NCI-H2107 treated with DMSO at 0.1 percent for 48 hours (cell line): ENCODE results near the gene SLC39A7.

ENCODE experiments used
- DNase-seq: peaks from one replicate; lab custom pipeline; 2025; ENCODE audit not compliant: unreplicated experiment; lab: John Stamatoyannopoulos, UW

SLC39A7 gene

GRCh38 chr6:33204415-33205190 is 3.9 kb downstream of the SLC39A7 start, which contains the start of gene HSD17B8:
Gene HSD17B8 (plus strand): TSS chr6:33204655. CDS start chr6:33204669, 14 bp downstream.
- peak; percentile 58 for DNase-seq

- no peak for DNase-seq
Measured at GRCh38 chr6:33205191-33206026, 4.7 kb downstream of the SLC39A7 start.

DNA sequence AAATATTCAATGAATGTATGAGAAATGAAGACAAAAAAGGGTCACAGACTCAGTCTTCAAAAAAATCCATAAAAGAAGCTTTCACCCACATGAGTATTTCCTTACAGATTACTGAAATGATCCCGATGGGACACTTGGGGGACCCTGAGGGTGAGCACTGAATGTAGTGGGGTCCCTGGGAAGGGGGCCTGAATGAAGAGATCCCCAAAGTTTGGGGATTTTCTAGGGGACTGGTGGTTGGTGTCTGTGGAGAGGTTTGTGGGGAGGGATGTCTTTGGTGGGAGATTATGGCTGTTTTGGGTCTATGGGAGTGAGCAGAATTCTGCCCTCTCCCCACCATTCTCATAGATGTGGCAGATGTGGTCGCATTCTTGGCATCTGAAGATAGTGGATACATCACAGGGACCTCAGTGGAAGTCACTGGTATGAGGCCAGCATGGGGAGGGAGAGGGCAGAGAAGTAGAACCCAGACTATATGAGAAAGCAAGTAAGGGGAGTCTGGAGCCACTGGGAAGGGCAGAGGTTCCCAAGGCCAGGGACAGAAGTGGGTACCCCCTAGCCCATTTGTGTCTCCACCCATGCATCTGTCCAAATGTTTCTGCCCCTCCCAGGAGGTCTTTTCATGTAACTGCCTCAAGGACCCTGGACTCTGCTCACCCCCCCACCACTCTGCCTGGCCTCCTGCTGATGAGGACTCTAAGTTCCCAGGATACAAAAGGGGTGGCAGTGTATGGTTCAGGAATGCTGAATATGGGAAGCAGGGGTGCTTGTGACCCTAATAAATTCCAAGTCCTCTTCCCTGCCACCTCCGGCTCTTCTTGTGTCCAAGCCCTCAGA is 5.6 kb downstream of the SLC39A7 start:
- DNase-seq: no peak

DNA sequence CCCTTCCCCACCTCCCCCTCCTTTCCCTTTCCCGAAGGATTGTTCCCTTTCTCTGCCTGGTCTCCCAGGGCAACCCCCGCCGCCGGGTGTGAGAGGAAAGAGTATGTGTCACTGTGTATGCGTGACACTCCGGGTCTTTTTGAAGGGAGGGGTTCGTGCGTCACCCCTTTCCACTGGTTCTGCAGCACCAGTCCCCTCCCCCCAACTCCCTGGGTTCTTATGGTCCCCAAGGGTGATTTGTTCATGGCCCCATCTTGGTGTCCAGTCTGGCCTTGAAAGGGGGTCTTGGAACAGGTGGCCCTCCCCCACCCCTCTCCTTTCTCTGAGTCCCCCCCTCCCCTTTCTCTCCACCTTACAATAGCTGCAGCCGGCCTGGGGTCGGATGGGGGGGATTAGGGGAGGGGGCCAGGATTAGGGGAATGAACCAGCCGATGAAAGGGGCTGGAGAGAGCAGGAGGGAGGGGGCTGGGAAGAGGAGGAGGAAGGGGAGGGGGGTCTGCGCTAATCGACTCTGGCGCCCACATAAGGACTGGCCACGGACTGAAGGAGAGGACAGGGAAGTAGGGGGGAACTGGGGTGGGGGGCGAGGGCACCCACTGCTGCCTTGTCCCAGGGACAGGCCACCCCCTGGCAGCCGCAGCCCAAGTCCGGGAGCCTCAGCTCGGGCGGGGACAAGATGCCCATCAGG is 6.3 kb downstream of the SLC39A7 start:
- DNase-seq: no peak

- DNase-seq: no peak
Measured at GRCh38 chr6:33207552-33208090, 7.0 kb downstream of the SLC39A7 start.

GRCh38 chr6:33208091-33208967 is 7.7 kb downstream of the SLC39A7 start, which contains the start of gene RING1:
Gene RING1 (plus strand): TSS chr6:33208500. CDS start chr6:33208823, 323 bp downstream.
- peak; percentile 17 for DNase-seq

DNA sequence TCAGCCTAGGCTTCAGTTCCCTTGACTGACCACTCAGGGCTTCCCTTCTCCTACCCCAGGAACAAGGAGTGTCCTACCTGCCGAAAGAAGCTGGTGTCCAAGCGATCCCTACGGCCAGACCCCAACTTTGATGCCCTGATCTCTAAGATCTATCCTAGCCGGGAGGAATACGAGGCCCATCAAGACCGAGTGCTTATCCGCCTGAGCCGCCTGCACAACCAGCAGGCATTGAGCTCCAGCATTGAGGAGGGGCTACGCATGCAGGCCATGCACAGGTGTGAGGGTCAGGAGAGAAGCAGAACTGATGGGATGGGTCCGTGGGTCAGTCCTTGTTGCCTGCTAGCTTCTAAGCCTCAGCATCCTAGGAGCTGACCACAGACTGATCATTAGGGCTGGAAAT is 9.2 kb downstream of the SLC39A7 start:
- DNase-seq: no peak

- no peak for DNase-seq
Measured at GRCh38 chr6:33211136-33211535, 10.5 kb downstream of the SLC39A7 start.

- DNase-seq: no peak
Measured at GRCh38 chr6:33211666-33212422, 11.2 kb downstream of the SLC39A7 start.

DNA sequence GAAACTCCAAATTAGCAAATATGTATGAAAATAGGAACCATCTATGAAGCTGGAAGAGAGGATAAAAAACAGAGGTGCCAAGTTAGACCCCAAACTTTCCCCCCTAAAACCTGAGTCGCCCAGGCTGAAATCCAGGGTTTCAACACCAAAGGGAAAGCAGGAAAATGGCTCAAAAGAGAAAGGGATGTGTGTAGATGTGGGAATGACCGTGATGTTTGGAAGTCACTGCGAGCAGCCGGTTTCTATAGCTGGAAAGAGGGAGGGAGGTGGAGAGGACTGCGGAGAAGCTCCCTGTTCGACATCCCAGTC is 12.1 kb downstream of the SLC39A7 start:
- no peak for DNase-seq

DNA sequence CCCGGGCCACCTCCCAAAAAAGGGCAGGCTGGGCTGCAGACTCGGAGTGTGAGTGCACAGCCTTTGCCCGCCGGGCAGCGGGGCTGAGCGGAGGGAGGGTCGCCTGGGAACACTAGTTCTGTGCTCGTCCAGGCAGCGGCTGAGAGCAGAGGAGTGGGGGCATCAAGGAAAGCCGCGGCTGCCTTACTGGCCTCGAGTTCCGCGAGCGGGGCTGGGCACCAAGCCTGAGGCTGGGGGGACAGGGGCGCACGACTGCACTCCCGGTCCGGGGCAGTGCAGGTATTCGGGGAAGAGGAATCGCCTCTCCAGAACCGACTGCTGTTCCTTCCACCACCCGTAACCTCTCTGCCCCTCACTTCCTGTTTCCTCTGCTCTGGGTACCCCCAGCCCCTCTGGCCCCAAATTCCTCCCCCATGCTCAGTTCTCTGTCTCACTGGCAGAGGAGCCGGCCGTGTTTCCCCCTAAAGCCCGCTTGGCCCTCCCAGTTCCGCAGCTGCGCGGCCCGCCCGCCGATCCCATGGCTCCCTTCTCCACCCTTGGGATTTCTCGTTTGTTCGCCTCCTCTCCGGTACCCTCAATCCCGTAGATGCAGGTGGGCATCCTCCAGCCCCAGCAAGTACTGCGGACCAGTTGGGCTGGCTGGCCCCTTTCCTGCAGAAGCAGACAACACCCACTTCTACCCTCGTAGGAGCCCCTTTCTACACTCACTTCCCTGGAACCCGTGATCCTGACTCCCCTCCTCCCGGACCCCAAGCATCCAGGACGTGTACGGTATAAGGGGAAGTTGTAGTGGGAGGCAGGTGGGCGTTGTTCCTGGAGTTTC is 12.7 kb downstream of the SLC39A7 start:
- DNase-seq: no peak

- DNase-seq: no peak
Measured at GRCh38 chr6:33213989-33214335, 13.3 kb downstream of the SLC39A7 start.

DNA sequence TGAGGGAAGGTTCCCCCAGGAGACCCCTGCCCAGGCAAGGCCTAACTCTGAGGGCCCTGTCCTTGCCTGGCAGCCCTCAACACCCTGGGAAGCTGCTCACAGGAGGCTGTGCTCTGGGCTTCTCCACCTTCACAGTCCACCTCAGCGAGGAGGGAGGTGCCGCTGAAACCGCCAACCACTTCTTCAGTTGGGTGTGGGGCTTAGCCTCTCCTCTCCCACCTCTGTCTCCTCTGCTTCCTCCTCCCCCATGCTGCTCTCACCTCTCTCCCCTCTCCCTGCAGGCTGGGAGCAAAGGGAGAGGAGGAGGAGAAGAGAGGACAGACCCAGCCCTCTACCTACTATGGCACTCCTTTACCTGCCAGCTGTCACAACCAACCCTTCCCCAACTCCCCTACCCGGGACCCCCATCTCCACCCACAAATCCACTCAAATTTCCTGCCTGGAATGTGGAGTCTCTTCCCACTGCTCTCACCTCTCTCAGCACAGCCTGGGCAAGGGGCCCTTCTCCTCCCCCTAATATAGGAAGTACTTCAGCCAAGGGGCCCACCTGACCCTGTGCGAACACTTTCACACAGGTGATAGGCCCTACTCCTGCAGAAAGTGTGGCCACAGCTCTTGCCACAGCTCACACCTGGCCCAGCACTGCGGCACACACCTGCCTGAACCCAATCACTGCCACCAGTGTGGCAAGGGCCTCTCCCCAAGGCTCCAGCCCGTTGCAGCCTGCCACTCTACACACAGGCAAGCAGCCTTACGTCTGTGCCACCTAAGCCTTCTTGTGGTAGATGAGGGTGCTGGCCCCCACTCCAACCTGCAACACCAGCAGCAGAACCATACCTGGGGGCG is 14.8 kb downstream of the SLC39A7 start:
- DNase-seq: no peak

DNA sequence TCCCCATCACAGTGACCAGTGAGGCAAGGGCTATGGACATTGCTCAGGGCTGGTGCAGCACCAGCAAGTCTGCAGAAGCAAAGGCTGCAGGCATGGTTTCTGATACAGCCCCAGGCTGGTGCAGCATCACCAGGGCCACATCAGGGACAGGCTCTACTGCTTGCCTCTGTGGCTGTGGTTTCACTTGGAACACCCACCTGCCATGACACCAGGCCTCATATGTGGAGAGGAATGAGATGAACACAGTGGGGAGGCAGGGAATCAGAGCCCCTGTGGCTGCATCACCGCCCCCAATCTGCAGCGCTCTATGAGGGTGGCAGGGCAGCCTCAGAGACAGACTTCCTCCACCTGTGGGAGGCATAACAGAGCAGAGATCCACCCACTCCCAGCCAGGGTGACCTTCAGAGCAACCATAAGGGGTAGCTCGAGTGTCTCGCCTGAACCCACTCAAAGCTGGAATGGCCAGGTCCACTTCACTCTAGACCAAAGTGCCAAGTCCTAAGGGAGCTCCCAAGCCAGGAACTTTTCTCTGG is 15.5 kb downstream of the SLC39A7 start:
- no peak for DNase-seq

DNA sequence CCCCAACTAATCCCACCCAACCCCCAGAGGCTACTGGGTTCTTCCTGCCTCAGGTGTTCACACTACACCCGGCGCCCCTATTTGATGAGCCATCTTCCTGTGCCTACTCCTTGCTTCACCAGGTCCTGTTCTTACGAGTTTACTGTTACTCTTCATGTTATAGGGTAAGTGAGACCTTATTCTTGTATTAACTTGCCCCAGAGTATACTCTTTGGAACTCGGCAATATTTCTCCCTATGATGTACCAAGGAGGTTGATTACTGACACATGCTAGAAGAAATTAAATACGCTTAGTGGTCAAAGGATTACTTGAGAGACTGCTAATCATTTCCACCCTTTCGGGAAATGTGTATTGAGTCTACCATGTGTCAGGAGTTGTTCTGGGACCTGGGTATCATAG is 16.6 kb downstream of the SLC39A7 start:
- no peak for DNase-seq

- no peak for DNase-seq
Measured at GRCh38 chr6:33217681-33218080, 17.0 kb downstream of the SLC39A7 start.
